ENCODE measurements around the gene PCSK7.

The PCSK7 gene

GRCh38 chr11:117230999-117231841 is 653 bp downstream of the PCSK7 start:
- peak; percentile 20 for DNase-seq (ENCODE audit: low read depth)

- peak; percentile 30 for DNase-seq (ENCODE audit: low read depth)
Observed at GRCh38 chr11:117230286-117230961, 1.4 kb downstream of the PCSK7 start.

DNA sequence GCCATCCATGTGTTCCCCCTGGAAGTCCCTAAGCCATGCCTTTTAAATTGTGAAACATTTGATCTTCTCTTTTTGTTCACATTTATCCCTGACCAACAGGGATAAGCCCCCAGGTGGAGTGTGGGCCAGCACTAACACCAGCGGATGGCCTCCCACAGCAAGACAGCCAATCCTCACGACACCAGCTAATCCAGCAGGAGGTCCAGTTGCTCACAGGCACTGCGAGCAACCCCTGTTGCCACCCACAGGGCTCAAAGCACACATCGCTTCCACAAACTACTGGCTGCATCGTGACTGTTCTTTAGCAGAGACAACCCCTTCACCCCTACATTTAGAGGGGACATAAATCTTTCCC is 2.0 kb downstream of the PCSK7 start:
- DNase-seq (ENCODE audit: low read depth): no peak

- DNase-seq (ENCODE audit: low read depth): no peak
Observed at GRCh38 chr11:117229411-117229810, 2.5 kb downstream of the PCSK7 start.

DNA sequence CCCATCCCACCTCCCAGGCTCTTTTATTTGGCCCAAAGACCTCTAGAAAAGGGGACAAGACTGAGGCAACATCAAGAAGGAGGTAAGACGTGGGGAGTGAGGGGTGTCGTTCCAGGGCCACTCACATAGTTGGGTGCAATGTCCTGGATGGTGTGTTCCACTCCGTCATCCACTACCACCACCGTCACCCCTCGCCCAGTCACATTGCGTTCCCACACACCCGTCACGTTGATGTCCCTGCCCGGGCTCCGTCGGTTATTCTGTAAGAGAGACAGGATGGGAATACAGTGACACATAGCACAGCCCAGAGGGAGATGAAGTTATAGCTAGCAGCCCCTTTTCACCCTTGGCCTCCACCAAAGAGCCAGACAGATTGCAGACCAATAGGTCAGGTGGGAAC is 3.8 kb downstream of the PCSK7 start:
- no peak for DNase-seq (ENCODE audit: low read depth)

DNA sequence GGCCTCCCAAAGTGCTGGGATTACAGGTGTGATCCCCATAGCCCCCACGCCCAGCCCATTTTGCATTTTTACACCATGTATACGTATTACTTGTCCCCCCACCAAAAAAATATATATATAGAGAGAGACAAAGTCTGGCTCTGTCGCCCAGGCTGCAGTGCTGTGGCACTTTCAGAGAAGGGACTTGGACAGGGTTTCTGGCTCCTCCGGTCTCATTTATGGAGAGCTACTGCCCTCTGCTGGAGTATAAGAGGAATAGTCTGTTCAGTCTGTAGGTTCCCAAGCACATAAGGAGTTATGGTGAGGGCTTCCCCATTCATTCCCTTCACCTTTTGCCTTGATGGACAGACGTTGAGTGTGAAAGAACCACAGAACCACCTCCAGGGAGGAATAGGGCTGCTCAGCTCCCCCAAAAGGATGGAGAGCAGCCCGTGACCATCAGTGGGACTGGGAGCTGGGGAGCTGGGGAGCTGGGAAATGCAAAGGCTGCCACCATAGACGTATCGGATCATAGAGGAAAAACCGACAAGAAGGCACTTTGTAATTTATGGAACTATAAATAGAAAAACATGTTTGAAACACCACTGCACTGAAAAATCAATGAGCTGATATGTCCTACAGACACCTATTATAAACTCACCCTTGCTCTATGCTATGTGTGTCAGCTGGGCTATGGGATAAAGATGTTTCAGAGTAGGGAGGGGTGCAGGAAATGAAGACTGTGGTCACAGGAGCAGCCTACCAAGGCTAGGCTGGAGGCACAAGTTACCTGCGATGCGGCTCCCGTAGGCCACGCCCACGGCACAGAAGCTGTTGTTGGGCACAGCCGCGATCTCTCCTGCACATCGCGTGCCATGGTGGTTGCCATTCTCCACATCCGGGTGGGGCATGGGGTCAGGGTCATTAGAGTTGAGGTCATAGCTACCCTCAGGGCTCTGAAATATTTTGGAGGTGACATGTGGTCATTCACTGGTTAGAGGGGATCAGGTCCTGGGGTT is 5.2 kb downstream of the PCSK7 start:
- DNase-seq (ENCODE audit: low read depth): peak; percentile 81

- no peak for DNase-seq (ENCODE audit: low read depth)
Observed at GRCh38 chr11:117225553-117226170, 6.2 kb downstream of the PCSK7 start.

- no peak for DNase-seq (ENCODE audit: low read depth)
Observed at GRCh38 chr11:117223741-117224689, 7.9 kb downstream of the PCSK7 start.

DNA sequence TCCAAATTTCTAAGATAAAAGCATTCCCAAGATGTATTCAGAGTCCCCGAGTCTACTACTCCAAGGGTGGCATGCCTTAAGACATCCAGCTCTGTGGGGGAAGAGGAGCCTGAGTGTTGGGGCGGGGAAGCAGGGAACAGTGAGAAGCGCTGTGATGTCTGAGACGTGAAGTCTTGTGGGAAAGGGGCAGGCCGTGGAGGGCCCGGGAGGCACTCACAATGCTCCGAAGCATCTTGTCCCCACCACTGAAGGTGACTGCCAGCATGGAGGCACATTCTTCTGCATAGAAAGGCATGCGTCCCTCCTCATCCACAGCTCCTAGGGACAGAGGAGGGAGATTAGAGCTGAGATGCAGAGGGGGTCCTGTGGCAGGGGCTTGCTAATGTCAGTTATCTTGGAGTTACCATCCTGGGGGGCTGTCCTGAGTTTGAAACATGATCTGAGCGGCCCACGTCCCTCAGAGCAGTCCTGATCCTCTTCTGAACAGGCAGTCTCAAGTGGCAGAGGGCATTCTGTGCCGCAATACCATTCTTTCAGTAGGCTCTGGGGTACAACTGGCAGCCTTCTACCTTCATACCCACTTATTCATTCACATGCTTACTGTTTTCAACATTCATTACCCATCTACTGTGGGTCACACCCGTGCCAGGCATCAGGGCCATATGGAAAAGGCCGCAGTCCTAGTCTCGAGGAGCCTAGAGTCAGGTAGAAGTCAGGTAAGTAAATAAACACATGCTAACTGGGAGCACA is 8.7 kb downstream of the PCSK7 start:
- DNase-seq (ENCODE audit: low read depth): no peak

GRCh38 chr11:117221775-117222517 is 9.9 kb downstream of the PCSK7 start:
- no peak for DNase-seq (ENCODE audit: low read depth)

DNA sequence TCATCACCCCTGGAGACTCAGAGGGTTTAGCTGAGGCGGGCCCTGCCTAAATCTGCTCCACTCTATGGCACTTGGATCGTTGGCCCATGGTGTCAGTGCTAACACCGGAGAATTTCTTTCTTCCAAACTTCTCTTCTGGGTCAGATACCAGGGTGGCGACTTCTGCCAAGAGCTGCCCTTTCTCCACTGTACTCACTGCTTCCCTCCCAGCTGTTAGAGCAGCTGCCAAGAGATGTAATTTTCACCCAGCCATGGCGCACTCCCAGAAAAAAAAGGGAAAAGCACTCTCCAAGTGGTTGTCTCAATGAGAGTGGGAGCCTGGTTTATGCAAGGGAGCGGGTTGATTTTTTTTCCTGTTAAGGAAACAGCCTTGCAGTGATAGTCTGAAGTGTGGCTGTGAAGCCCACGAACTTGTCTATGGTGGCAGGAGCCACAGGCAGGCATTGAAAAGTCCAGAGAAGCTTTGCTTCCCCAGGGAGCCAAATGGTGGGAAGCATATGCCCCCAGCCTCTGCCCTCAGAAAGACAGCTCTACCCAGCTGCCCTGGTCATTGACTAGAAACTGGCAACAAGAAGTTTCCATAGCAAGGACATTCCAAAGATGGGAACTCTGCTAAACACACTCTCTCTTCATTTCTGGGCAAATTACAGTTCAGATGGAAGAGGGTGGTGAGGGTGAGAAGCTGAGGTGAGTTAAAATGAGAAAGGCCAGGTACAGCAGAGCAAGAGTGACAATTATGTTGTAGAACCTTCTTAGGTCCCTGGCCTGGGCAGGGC is 10.7 kb downstream of the PCSK7 start:
- DNase-seq (ENCODE audit: low read depth): no peak

- DNase-seq (ENCODE audit: low read depth): no peak
Observed at GRCh38 chr11:117220568-117220967, 11.3 kb downstream of the PCSK7 start.

- DNase-seq (ENCODE audit: low read depth): no peak
Observed at GRCh38 chr11:117219995-117220394, 11.9 kb downstream of the PCSK7 start.

DNA sequence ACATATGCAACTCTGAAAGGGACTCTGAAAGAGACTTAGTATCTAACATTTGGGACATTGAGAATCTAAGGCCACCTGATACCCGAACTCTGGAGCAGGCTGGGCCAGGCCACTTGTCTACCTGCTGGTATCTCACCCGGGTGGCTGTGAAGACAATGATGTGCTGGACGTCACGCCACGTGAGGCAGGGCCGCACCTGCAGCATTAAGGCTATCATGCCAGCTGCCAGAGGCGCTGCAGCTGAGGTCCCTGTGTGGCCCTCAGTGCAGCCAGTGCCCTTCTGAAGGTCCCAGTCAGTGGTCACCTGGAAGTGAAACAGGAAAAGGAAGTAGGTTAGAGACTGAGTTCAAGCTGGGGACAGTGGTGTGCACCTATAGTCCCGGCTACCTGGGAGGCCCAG is 12.4 kb downstream of the PCSK7 start:
- no peak for DNase-seq (ENCODE audit: low read depth)

- DNase-seq (ENCODE audit: low read depth): no peak
Observed at GRCh38 chr11:117219001-117219400, 12.9 kb downstream of the PCSK7 start.

DNA sequence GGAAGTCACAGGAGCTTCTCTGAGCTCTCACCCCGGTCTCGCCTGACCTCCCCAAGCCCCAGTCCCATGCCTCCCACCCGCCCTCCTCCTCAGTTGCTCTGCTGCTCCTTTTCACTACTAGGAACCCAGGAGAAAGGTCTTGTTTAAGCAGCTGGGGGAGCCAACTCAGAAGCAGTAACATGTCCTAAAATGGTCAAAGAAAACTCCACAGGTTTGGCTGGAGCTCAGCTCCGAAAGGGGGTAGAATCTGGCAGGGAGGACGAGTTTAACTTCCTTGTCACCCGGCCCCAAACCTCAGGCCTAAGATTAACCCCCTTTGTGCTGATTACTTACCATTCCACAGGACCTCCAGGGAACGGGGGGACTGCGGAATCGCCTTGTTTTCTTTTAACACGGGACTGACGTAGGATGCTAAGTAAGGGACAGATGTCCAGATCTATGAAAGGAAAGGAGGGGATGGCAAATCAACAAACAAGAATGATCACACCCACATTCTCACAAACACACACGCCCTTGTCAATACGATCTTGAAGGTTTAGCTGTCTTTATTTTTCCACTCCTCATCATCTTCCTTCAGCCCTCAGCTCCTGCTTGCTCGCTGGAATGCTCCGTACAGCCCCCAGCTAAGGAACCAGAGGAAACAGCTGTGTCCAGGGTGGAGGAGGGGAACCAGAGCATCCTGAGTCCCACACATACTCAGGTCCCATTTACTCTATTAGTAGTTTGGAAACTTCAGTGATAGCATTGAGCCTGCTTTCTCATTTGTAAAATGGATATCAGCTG is 13.5 kb downstream of the PCSK7 start:
- DNase-seq (ENCODE audit: low read depth): no peak

All from ELR (cell line).